ENCODE measurements around the gene EHF.
A peak's percentile ranks its signal among the peaks of the same experiment; 100 is the strongest.

Gene EHF

DNA sequence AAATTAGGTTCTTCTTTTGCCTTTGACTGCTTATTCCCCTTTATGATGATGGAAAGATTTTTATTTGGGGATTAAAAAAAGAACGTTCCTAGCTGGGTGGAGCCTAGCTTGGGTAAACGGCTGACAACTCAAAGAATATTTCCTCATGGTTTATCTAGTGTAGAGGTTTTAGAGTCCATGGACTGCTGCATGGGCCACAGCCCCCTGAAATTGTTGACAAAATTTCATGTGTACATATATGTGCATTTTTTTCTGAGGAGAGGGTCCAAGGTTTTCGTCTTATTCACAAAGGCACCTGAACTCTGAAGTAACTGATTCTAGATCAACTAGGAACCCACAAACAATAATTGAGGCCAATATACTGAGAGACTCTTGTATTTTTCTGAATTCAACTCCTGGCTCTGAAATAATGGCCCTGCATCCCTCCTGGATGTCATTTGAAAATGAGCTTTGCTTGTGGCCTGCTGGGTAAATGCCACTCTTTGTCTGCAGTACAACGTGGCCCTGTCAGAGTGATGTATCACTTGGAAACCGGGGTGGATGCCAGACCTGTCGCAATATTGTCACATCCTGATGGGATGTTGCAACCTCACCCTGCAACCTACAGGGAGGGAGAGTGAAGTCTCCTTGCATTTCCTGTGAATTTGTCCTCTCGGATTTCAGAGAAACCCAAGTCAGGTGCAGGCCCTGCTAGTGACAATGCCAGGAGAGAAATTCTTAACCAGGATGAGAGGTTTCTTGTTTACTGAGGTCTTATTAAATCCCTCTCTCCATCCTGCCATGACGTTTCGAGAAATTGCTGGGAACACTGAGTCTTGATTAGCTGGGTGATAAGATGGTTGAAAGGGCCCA is 33.8 kb downstream of the EHF start:
- TF ChIP-seq, protein P1, sequence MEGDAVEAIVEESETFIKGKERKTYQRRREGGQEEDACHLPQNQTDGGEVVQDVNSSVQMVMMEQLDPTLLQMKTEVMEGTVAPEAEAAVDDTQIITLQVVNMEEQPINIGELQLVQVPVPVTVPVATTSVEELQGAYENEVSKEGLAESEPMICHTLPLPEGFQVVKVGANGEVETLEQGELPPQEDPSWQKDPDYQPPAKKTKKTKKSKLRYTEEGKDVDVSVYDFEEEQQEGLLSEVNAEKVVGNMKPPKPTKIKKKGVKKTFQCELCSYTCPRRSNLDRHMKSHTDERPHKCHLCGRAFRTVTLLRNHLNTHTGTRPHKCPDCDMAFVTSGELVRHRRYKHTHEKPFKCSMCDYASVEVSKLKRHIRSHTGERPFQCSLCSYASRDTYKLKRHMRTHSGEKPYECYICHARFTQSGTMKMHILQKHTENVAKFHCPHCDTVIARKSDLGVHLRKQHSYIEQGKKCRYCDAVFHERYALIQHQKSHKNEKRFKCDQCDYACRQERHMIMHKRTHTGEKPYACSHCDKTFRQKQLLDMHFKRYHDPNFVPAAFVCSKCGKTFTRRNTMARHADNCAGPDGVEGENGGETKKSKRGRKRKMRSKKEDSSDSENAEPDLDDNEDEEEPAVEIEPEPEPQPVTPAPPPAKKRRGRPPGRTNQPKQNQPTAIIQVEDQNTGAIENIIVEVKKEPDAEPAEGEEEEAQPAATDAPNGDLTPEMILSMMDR (IDR thresholded peaks at IDR 0.05), result no peak
- TF ChIP-seq ZFX (IDR thresholded peaks at IDR 0.05; ENCODE audit: borderline replicate concordance), result no peak
- peak overlapping the region; percentile 80 for H3K27ac ChIP-seq

DNA sequence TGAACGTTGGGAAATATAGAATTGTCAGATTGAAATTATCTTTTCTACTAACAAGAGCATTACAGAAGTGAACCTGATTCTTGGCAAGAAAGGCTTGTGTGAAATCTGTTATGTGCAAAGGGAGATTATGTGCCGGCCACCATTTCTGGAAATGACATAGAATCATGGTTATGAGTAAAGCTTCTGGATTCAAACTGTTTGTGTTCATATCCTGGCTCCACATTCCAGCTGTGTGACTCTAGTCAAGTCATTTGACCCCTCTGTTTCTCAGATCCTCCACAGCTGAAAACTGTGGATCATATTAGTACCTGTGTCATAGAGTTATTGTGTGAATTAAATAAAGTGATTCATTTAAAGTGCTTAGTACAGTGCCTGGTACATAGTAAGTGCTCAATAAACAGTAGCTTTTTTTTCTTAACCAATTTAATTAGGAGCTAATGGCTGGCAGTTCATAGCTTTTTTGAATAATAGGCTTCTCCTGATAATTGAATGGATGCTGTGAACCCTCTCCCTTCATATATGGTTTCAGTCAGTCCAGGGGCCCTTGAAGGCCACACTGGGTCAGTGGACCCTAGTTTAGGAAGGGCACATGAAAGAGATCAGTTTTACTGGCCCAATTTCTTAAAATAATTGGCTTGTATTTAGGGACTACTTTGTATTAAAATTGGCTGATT is 34.6 kb downstream of the EHF start:
- peak overlapping the region; percentile 80 for H3K27ac ChIP-seq
- no peak for TF ChIP-seq ZFX (IDR thresholded peaks at IDR 0.05; ENCODE audit: borderline replicate concordance)
- TF ChIP-seq, protein P1 (IDR thresholded peaks at IDR 0.05), result no peak

DNA sequence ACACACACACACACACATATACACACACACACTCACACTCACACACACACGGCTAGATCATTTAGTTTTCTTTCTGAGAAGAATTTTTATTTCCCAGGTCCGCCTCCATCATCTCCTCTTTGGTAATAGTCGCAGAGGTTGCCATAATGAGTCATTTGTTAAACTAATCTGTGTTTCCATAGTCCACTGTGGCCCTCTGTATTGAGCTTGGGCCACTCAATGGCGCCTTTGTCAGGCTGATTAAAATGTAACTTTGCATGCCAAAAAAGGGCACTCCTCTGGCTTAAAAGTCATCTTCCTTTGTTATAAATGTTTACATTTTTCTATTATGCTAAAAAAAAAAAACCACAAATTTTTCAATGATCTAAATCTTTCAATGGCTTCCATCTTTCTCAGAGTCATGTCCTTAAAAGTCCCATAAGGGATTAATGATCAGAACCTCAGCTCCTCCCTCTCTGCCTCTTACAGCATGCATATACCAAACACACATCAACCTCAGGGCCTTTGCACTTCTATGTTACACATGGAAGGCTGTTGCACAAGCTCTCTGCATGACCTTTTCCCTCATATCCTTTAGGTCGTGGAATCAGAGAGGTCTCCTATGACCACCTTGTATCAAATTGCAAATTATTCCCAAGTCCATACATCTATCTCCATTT is 35.3 kb downstream of the EHF start:
- TF ChIP-seq, protein P1 (IDR thresholded peaks at IDR 0.05), result no peak
- TF ChIP-seq ZFX (IDR thresholded peaks at IDR 0.05; ENCODE audit: borderline replicate concordance), result no peak
- H3K27ac ChIP-seq, result 0 out of 2 replicates have a peak overlapping the region, but pooled peaks have one; percentile 80

DNA sequence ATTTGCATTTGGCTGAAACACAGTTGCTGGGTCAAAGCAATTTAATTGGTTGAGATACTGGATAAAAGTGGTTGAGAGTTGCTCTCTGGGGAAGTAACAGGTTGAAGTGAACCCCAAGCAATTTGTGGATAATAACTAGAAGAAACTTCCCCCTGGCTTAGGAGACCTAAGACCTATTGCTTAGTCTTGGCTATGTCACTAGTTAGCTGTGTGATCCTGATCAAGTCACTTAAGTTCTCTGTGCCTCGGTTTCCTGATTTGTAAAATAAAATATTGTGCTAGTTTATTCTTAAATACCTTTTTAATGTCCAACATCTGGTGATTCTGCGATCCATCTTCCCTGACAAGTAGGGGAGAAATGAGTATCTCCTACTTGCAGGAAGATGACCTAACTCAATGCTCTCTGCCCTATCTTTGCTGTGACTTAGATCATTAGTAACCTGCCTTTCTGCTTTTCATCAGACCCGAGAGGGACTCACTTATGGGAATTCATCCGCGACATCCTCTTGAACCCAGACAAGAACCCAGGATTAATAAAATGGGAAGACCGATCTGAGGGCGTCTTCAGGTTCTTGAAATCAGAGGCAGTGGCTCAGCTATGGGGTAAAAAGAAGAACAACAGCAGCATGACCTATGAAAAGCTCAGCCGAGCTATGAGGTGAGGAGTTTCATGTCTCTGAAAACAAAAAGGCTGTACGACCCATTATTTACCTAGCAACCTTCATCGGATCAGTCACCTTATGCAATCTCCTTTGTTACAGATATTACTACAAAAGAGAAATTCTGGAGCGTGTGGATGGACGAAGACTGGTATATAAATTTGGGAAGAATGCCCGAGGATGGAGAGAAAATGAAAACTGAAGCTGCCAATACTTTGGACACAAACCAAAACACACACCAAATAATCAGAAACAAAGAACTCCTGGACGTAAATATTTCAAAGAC is 37.5 kb downstream of the EHF start:
- H3K27ac ChIP-seq, result no peak overlapping the region
- TF ChIP-seq, protein P1 (IDR thresholded peaks at IDR 0.05), result no peak
- TF ChIP-seq ZFX (IDR thresholded peaks at IDR 0.05; ENCODE audit: borderline replicate concordance), result no peak

DNA sequence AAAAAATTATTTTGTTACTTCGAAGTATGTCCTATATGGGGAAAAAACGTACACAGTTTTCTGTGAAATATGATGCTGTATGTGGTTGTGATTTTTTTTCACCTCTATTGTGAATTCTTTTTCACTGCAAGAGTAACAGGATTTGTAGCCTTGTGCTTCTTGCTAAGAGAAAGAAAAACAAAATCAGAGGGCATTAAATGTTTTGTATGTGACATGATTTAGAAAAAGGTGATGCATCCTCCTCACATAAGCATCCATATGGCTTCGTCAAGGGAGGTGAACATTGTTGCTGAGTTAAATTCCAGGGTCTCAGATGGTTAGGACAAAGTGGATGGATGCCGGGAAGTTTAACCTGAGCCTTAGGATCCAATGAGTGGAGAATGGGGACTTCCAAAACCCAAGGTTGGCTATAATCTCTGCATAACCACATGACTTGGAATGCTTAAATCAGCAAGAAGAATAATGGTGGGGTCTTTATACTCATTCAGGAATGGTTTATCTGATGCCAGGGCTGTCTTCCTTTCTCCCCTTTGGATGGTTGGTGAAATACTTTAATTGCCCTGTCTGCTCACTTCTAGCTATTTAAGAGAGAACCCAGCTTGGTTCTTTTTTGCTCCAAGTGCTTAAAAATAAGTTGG is 38.3 kb downstream of the EHF start:
- no peak for TF ChIP-seq ZFX (IDR thresholded peaks at IDR 0.05; ENCODE audit: borderline replicate concordance)
- TF ChIP-seq, protein P1 (IDR thresholded peaks at IDR 0.05), result no peak
- H3K27ac ChIP-seq, result no peak overlapping the region

DNA sequence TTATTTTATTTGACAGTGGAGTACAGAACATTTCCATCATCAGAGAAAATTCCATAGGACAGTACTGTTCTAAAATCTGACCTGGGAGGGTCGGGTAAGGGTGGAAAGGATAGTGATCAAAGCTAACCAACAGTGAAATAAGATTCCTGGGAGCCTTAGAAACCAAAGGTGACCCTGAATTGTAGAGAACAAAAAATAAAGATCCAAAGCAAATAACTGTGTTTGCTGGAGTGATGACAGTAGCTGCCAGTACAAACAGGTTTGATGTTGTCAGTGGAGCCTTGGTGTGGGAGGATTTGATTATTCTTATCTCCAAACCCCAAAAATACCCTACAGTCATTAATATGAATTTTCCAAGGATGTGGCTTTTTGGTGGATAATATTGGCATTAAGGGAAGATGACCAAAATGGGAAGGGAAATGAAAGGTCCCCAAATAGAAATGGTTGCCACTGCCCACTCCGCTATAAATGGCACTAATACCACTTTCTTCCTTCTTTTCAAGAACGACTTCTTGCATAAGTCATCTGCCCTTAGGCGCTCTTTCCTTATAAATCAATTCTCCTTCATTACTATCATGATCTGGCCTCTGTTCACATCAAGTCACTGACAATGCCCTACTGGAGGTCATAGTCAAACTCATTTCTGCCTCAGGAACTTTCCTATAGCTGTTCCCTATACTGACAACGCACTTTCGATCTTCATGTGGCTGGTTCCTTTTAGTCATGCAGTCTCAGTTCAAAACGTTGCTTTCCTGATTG is 44.4 kb downstream of the EHF start:
- TF ChIP-seq, protein P1 (IDR thresholded peaks at IDR 0.05), result no peak
- no peak for TF ChIP-seq ZFX (IDR thresholded peaks at IDR 0.05; ENCODE audit: borderline replicate concordance)

More for the DNA sequence above, 44.4 kb downstream of the EHF start:
- H3K27ac ChIP-seq, result peak overlapping the region; percentile 86

Measured in 22Rv1 (cell line).